ENCODE measurements around the gene LAMA2. TPM values are rescaled to one million over a fixed set of nuclear protein-coding genes. Genes with fewer than 3 reads are reported as not detected.

Gene LAMA2
- total RNA-seq, 1 donor from 2014 or later = 18.0 TPM

- TF ChIP-seq CTCF (IDR thresholded peaks at IDR 0.05) = no peak
- H3K36me3 Mint-ChIP-seq (ENCODE audit: unreplicated experiment) = no peaks in the 10 kb centered on the region
- no peak for DNase-seq (ENCODE audit: extremely low spot score, unreplicated experiment)
- no peak overlapping the region for H3K27ac Mint-ChIP-seq (ENCODE audit: unreplicated experiment)
- peaks cover 20% of the 10 kb centered on the region for H3K27me3 Mint-ChIP-seq (ENCODE audit: unreplicated experiment)
- peaks cover 3% of the 10 kb centered on the region for H3K9me3 Mint-ChIP-seq (ENCODE audit: unreplicated experiment)
- H3K4me1 Mint-ChIP-seq (ENCODE audit: unreplicated experiment) = no peaks in the 10 kb centered on the region
- H3K4me3 Mint-ChIP-seq (ENCODE audit: unreplicated experiment) = no peak overlapping the region
Measured at GRCh38 chr6:128899341-128900050, 16.6 kb downstream of the LAMA2 start.

DNA sequence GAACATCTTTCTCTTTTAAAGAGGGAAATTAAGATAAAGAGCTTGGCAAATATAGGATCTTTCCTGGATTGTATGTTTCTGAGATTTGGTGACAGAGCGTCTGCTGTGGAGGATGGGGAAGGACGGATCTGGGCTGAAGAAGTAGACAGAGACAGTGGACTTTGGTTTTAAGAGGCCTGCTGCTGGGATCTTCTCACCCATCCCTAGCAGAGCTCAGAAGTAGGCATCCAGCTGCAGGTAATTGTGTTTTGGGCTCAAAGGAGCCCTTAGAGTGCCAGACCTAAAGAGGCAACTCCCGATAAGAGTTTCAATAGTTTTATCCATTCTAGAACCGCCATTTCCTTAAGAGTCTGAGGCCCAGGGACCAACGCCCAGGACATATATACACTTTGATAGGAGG is 20.8 kb downstream of the LAMA2 start:
- no peak overlapping the region for H3K4me3 Mint-ChIP-seq (ENCODE audit: unreplicated experiment)
- no peaks in the 10 kb centered on the region for H3K4me1 Mint-ChIP-seq (ENCODE audit: unreplicated experiment)
- H3K9me3 Mint-ChIP-seq (ENCODE audit: unreplicated experiment) = no peaks in the 10 kb centered on the region
- DNase-seq (ENCODE audit: extremely low spot score, unreplicated experiment) = no peak
- H3K36me3 Mint-ChIP-seq (ENCODE audit: unreplicated experiment) = no peaks in the 10 kb centered on the region
- no peak for TF ChIP-seq CTCF (IDR thresholded peaks at IDR 0.05)
- peaks cover 8% of the 10 kb centered on the region for H3K27me3 Mint-ChIP-seq (ENCODE audit: unreplicated experiment)
- H3K27ac Mint-ChIP-seq (ENCODE audit: unreplicated experiment) = no peak overlapping the region

GRCh38 chr6:128914051-128914450 is 31.1 kb downstream of the LAMA2 start:
- no peak for DNase-seq (ENCODE audit: extremely low spot score, unreplicated experiment)
- no peaks in the 10 kb centered on the region for H3K36me3 Mint-ChIP-seq (ENCODE audit: unreplicated experiment)
- H3K4me1 Mint-ChIP-seq (ENCODE audit: unreplicated experiment) = no peaks in the 10 kb centered on the region
- no peak for TF ChIP-seq CTCF (IDR thresholded peaks at IDR 0.05)
- H3K27me3 Mint-ChIP-seq (ENCODE audit: unreplicated experiment) = peaks cover 21% of the 10 kb centered on the region
- no peak overlapping the region for H3K4me3 Mint-ChIP-seq (ENCODE audit: unreplicated experiment)
- no peak overlapping the region for H3K27ac Mint-ChIP-seq (ENCODE audit: unreplicated experiment)
- no peaks in the 10 kb centered on the region for H3K9me3 Mint-ChIP-seq (ENCODE audit: unreplicated experiment)

DNA sequence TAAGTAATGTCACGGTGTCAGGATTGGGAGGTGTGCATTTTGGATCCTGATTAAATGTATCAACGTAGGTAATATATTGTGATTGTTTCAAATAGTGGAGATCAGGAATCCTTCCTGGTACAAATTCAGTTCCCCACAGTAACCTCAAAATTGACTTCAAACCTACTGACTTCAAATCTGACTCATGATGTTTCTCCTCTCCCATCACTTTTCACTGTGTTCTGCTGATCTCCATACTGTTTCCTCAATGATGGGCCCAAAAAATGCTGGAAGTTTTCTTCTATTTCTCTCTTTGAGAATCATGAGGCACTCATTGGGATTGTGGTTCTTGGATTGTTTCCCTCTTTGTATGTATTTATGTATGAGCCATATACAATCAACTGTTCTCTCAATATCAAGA is 35.9 kb downstream of the LAMA2 start:
- no peak for TF ChIP-seq CTCF (IDR thresholded peaks at IDR 0.05)
- Mint-ChIP-seq H3K27ac (ENCODE audit: unreplicated experiment) (no peak overlapping the region), H3K4me1 (ENCODE audit: unreplicated experiment) (no peaks in the 10 kb centered on the region), H3K27me3 (ENCODE audit: unreplicated experiment) (peaks cover 6% of the 10 kb centered on the region), H3K9me3 (ENCODE audit: unreplicated experiment) (no peaks in the 10 kb centered on the region), H3K36me3 (ENCODE audit: unreplicated experiment) (no peaks in the 10 kb centered on the region), H3K4me3 (ENCODE audit: unreplicated experiment) (no peak overlapping the region)
- no peak for DNase-seq (ENCODE audit: extremely low spot score, unreplicated experiment)

DNA sequence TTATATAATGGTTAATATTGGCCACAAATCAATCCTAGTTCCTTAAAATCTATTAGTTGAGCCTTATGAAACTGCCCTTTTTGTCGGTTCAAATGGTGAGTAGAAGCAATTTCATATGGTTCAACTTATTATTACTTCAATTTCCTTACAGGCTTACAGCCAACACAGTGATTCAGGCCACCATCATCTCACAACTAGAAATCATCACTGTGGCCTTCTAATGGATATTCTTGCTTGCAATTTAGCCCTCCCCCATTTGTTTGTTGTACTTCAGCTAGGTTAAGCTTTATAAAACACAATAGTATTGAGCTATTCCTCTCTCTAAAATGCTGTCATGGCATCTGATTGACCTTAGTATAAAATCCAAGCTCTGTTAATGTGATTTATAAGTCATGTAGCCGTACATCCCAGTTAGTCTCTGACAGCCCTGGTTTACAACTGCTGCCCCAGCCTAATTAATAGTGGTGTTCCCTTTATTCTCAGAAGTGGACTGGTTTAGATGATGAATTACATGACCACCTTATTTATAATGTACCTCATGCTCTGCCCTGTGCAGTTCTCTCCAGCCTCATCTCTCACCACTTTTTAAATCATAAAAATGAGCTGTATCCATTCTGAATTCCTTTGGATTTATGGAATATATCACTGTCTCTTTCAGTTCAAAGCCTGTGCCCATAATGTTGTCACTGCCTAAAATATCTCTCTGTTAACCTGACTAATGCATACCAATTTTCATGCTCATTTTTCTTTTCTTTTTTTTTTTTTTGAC is 36.7 kb downstream of the LAMA2 start:
- DNase-seq (ENCODE audit: extremely low spot score, unreplicated experiment) = no peak
- Mint-ChIP-seq H3K4me1 (ENCODE audit: unreplicated experiment) (no peaks in the 10 kb centered on the region), H3K27me3 (ENCODE audit: unreplicated experiment) (peaks cover 6% of the 10 kb centered on the region), H3K4me3 (ENCODE audit: unreplicated experiment) (no peak overlapping the region), H3K27ac (ENCODE audit: unreplicated experiment) (no peak overlapping the region), H3K36me3 (ENCODE audit: unreplicated experiment) (no peaks in the 10 kb centered on the region), H3K9me3 (ENCODE audit: unreplicated experiment) (no peaks in the 10 kb centered on the region)
- TF ChIP-seq CTCF (IDR thresholded peaks at IDR 0.05) = no peak

All from osteocyte (in vitro differentiated cells).